Stimulated activated CD4-positive, alpha-beta T cell treated with anti-CD3 and anti-CD28 coated beads, Interleukin-4, amount 100 ng/mL, for 48 hours (primary cell): ENCODE data around the gene SLC7A10.

Source experiments
- DNase-seq, 2 donors: peaks; one replicate each; pipeline ENCODE4 v3.0.0-alpha.2; 2020; ENCODE audit warnings: low read depth in 2 of 2

The SLC7A10 gene

DNA sequence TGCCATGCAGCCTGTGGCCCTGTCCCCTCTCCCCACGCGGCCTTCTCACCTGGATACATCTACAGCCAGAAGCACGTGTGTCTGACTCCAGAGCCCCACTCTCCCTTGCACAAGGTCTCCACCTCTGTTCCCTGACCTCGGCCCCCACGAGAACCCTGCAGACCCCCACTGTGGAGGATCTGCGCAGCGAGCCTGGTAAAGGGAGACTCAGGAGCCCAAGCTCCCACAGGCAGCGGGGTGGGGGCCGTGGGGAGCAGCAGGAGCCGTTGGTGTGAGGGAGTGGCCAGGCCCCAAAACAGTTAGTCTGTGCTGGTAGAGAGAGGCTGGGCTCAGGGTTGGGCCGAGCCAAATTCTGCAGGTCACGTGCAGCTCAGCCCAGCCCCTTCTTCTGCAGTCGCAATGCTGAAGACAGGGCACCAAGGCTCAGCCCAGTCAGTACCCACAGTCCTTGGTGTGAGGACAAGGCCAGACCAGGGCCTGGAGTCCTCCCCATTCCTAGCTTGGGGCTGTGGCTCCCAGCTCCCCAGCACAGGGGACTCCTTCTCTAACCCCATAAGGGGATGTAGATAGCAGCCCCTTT lies 28.7 kb upstream of the SLC7A10 start:
- no peak for DNase-seq

DNA sequence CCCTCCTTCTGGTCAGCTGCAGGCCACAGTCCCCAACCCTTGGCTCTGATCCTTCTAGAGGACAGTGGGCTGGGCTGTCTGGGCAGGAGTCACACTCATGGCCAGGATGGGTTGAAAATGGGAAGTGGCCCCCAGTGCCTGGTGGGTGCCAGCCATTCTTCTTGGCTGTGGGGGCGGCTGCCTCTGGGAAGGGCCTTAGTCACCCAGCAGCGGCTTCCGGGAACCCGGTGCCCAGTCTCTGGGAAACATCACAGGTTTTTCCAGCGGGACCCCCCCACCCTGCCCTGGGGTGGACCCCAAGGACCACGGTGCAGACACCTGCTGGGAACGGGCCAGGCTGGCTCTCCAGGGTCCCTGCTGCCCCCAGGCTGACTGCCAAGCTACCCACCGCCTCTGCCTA lies 27.3 kb upstream of the SLC7A10 start:
- DNase-seq = no peak

DNA sequence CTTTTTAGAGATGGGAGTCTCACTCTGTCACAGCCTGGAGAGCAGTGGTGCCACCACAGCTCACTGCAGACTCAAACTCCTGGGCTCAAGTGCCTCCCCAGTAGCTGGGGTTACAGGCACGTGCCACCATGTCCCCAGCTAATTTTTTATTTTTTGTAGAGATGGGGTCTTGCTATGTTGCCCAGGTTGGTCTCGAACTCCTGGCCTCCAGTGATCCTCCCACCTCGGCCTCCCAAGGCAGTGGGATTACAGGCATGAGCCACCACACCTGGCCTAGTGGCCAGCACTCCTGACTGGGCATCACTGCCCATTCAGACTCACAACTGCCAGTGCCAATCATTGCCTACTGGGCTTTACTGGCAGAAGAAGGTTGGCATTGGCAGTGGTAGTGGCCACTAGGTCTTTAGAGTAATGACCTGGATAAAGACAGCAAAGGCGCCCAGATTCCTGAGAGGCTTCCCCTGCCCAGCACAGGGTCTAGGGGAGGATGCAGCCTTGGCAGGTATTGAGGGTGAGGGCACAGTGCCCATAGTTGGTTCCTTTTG lies 26.8 kb upstream of the SLC7A10 start:
- no peak for DNase-seq

DNA sequence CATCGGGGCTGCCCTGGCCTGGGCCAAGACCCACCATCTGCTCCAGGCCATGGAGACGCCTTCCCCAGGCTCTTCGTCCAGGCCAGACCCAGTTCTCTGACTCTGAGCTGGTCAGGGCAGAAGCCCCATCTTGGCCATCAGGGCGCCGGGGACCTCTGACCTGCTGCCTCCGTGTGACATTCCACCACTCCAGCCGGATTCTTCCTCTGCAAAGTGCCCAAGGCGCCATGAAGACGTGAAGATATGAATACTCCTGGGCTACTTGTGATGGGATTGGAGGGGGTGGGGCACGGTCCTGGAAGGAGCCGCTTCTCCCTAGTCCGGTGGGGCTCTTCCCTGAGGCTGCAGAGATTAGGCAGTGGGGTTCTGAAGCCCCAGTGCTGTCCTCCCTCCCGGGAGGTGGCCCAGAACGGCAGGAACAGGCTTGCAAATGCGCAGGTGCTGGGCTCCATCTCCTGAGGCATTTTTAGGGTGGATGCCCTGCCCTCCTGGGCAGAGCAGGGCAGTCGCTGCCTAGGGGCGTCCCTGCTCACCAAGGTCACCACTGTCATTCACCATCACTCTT lies 26.0 kb upstream of the SLC7A10 start:
- DNase-seq = no peak

DNA sequence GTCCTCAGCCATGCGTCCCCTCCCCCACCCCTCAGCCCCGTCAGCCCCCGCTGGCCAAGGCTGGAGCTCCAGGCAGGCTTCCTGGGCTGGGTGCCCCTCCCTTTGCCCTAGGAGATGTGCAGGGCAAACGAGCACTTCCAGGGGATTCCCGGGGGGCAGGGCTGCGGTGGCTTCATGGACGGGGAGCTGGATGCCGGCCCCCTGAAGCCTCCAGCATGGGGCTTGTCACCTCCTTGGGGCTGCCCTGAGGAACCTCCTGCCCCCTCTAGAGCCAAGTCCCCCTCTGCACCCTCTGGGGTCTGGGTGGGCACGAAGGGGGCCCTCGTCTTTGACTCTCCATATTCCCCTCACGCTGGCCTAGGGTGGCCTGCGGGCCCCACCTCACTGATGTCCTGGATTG lies 25.4 kb upstream of the SLC7A10 start:
- DNase-seq = no peak

DNA sequence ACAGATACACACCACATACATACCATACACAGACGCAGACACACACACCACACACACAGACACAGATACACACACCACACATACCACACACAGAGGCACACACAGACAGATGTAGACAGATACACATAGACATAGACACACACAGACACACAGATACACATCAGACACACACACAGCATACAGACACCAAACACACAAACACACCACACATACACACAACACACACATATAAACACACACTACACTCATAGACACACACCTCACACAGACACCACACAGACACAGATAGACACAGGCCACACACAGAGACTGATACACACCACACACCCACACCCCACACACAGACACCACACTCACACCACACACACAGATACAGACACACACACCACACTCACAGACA lies 24.9 kb upstream of the SLC7A10 start:
- DNase-seq = no peak

DNA sequence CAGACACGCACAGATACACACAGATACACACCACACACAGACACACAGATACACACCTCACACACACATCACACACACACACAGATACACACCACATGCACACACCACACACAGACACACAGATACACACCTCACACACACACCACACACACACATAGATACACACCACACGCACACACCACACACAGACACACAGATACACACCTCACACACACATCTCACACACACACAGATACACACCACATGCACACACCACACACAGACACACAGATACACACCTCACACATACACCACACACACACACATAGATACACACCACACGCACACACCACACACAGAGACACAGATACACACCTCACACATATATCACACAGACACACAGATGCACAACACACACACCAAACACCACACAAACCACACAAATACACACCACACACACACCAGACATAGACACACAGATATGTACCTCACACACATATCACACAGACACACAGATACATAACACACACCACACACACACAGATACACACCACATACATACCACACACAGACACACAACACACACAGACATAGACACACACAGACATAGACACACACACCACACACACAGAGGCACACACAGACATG lies 24.2 kb upstream of the SLC7A10 start:
- DNase-seq = no peak

DNA sequence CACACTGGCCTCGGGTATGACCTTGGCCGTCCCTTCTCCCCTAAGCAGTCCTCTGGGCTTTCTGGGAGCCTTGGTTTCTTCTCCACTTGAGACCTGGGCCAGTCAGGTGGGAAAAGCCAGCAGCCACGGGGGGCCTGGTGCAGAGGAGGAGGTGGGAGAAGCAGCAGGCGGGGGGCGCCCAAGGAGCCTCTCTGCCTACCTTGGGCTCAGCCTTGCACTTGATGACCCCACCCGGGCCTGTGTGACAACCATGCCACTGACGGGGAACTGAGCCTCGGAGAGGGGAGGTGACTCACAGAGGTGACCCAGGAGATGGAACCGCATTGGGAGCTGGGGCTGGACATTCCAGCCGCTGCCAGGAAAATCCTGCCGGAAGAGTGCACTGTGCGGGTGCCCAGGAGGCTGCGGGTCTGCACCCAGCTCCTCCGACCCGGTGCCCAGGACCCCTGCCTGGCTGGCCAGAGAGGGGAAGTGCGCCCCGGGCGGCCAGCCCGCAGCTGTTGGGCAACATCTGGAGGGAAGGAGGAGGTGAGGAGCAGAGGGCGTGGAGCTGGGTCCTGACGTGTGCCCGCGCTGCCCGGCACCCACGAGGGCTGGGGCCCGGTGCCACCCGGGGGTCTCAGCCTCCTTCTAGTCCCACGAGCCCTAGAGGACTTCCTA lies 23.4 kb upstream of the SLC7A10 start:
- DNase-seq = no peak

DNA sequence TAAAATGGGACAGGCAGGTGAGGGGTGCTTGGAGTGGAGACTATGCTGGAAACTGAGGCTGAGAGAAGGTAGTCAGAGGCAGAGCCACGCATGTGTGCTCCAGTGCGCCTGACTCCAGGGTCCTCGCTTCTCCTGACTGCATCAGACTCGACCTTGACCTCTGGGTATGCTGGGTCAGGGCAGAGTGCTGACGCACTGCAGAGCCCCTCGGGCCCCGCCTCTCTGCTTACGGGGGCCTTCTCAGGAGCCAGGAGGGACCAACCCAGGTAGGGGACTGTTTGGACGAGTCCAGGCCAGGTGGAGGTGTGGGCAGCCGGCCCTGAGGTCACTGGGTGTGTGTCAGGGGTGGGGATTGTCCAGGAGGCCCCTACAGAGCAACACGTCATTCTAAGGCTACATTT lies 22.9 kb upstream of the SLC7A10 start:
- DNase-seq = no peak

DNA sequence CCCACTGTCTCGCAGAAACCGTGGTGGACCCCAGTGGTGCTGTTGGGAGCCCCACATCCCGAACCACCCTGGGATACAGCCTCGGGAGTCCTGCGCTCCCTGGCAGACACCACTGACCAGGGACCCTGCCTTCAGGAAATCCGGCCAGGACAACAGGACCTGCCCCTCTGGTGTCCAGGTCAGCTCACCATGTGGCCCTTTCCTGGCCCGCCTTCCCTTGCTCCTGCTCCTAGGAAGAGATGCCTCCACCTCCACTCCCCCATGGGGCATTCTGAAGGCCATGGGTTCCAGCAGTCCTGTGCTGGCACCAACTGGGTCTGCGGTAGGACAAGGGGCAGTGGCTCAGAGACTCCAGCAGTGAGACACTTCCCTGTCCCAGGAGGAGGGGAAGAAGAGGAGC lies 22.5 kb upstream of the SLC7A10 start:
- no peak for DNase-seq

DNA sequence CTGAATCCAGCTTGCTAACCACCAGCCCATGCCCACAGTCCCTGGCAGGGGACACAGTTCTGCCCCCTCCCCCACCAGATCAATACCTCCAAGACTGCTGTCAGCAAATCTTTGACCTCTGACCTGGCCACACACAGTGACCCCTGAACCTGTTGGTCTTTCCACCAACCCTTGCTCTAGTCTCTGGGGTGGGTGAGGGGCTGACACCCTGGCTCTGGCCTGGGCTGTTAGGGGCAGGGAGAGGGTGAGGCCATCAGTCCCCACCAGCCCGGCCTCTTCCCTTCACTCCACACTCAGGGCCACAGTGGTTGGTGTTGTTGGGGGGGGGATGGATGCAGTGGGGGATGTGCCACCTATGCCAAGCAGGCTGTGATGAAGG lies 21.8 kb upstream of the SLC7A10 start:
- DNase-seq = no peak

DNA sequence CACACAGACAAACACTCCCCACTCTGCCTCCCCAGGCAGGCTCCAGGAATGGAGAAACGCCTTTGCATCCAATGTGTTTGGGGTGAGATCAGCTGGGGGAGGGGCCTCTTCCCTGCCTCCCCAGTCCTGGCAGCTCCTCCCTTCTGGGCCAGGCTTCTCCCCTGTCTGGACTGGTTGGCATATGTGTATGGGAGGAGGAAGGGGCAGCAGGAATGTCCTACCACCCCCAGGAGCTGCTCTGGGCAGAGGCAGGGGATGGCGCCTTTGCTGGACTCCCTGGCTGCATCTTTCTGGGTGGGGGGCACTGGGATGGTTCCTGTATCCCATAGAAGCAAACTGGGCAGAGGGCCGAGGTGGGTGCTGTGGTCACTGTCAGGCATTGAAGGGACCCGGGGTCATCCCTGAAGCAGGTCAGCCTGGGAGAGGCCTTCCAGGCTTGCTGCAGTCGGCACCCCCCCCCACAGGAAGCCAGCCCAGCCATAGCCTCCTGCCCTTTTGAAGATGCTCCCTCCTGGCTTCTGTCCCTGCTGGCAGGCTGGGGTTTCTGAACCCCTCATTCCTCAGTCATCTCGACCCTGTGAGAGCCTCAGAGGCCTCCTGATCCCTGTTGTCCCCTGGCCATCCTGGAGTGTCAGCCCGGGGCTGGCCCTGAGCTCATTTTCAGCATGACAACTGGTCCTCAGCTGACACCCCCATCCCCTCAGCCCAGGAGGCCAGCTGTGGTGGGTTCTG lies 21.2 kb upstream of the SLC7A10 start:
- DNase-seq = no peak

DNA sequence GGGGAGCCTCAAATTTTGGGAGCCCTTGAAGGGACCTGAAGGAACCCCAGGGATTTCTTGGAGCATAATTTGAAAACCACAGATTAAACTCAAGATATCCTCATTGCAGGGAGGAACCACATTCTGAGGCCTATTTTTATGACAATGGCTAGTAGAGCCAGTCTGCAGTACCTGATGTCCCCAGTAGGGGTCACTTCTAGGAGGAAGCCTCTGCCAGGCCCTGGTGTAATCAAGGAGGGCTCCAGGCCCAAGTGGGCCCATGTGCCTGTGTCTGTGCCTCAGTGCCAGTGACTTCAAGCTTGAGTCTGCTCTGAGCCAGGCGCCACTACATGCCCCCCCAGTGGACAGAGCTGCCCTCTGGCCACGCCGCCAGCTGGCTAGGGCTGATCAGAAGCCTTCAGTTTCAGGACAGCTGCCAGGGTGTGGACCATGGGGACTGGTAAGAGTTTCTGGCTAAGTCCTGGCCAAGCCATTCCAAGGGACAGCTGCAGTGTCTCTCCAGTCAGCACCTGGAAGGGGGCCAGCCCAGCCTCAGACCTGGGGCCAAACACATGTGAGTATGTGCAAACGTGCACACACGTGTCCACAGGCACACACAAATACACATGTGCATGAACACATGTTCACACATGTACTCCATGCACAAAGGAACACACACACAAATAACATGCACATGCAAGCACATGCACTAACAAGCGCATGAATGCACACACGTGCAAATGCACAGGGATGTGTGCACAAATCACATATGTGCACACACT lies 20.5 kb upstream of the SLC7A10 start:
- no peak for DNase-seq

DNA sequence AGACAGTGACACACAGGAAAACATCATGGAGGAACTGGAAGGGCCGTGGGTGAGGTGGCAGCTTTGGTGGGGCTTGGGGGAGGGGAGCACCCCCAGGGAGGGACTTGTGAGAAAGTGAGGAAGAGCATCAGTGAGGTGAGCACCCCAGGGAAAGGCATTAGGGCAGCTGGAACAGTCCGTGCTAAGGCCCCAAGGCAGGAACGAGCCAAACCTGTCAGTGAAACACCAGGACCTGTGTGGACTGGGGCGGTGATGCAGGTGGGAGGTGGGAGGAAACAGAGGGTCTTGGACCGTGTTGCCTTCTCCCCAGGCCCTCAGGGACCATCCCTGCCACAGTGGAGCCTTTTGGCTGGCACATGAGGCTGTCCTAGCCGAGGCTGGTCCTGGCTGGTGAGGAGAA lies 17.3 kb upstream of the SLC7A10 start:
- DNase-seq = no peak

DNA sequence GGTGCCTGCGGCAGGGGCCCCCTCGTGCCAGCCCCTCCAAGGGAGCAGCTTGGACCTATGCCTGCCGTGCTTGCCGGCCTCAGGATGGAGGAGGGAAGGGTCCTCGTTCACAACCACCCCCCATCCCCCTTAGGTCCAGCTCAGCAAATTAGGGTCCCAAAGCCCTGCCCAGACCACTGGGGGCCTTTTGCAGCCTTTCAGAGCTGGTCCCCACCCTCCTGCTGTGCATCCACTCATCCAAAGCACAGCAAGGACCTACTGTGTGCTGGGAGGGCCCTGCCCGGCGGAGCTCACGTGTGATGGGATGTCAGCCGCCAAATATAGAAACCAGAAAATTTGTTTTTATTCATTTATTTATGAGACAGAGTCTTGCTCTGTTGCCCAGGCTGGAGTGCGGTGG lies 16.5 kb upstream of the SLC7A10 start:
- DNase-seq = no peak

DNA sequence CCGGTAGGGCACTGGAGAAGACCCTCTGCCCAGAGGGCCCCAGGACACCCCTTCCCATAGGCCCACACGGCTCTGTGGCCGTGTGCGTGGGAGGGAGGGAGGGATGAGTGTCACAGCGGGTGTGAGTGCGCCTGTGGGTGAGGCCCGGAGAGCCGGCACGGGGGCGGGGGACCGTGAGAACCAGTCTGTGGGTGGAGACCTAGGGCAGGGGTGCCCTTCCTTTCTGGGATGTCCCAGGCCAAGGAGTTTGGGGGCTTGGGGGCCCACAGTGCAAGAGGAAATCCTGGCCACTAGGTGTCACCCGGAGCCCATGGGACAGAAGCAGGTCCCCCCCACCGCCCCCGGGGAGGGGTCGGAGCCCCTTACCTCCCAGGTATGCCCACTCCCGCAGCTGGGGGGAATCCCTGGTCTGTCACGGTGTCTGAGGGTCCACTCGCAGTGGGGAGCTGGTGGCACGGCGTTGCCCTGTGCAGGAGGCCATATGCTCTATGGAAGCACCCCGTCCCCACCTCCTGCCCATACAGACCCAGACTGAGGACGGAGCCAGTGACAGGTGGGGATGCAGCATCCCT lies 16.0 kb upstream of the SLC7A10 start:
- DNase-seq = peak in 1 of 2 donors; percentile 25

DNA sequence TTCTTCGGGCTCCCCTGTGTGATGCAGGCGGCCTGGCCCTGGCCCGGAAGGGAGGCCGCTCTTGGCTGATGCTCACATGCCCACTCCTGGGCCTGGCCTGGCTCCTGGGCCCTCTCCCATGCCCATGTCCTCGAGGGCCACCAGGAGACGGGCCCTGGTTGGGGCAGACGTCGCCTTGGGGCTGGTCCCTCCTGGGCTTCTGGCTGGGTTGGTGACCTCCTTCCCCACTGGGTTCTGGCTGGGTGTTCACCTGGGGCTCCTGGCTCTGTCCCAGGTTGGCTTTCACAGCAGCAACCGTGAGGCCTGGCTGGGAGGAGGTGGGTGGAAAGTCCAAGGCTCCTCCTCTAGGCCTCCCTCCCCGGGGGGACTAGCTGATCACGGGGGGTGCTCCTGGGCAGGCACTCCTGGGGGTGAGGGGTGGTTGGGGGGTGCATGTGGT lies 15.5 kb upstream of the SLC7A10 start:
- DNase-seq = no peak

DNA sequence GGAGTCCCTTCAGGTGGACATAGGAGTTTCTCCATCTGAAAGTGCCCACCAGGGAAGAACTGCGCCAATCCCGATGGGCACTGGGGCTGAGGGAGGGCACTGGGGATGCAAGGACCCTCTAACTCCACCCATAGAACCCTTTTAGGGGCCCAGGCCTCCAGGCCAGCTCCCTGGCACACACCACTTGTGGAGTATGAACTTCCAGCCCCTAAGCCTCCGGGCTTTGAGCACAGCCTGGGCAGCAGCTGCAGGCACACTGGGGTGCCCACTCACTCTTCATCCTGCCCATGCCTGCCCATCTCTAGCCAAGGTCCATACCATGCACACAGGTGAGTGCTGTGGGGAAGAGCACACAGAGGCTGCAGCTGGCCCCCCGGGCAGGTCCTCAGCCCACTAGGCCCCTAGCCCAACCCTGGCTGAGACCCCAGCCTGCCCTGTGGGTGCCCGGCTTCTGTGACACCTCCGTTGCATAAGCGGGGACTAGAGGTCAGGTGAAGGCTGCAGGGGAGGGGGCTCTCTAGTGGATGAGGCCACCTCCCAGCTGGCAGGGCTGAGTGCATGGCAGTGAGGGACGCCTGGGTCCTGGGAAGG lies 14.6 kb upstream of the SLC7A10 start:
- no peak for DNase-seq

DNA sequence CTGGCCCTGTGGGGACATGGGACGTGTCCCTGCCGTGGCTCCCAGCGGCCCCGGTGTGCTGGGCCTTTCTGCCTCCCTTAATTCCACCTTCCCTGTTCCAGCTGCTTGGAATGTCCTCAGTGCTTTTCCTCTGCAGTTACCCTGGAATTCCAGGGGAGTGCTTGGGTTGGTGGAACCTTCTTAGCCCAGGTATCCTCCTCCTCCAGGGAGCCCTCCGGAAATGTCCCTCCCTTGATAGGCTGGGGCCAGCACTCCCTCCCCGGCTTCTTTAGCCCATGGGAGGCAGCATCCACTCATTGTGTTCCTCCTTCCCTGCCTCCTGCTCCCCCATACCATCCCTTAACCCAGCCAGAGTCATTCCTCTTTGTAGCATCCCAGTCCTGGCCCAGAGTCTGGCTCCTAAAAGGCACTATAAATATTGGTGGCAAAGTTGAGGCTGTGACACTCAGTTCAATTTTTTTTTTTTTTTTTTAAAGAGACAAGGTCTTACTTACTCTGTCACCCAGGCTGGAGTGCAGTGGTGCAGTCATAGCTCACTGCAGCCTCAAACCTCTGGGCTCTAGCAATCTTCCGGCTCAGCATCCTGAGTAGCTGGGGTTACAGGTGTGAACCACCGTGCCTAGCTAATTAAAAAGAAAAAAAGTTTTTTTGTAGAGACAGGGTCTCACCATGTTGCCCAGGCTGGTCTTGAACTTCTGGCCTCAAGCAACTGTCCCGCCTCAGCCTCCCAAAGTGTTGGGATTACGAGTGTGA lies 13.7 kb upstream of the SLC7A10 start:
- no peak for DNase-seq
